ENCODE results near the gene TFIP11.

TFIP11 gene

GRCh38 chr22:26447584-26448329 lies 64.5 kb downstream of the TFIP11 start:
- no peak for DNase-seq (ENCODE audit: low read depth)

GRCh38 chr22:26446808-26447515 lies 65.3 kb downstream of the TFIP11 start:
- no peak for DNase-seq (ENCODE audit: low read depth)

GRCh38 chr22:26445577-26446275 lies 66.5 kb downstream of the TFIP11 start:
- no peak for DNase-seq (ENCODE audit: low read depth)

- no peak for DNase-seq (ENCODE audit: low read depth)
Observed at GRCh38 chr22:26444777-26445176, 67.5 kb downstream of the TFIP11 start.

GRCh38 chr22:26443901-26444690 lies 68.2 kb downstream of the TFIP11 start:
- DNase-seq (ENCODE audit: low read depth), result no peak

GRCh38 chr22:26442086-26442756 lies 70.1 kb downstream of the TFIP11 start:
- no peak for DNase-seq (ENCODE audit: low read depth)

Measured in stimulated activated CD8-positive, alpha-beta memory T cell treated with anti-CD3 and anti-CD28 coated beads, Interleukin-12 subunit alpha, Interleukin-12 subunit beta, amount 100 ng/mL, for 1 hour (primary cell).